Smooth muscle cell of the brain vasculature (primary cell): ENCODE results near the gene CALR3.
A peak's percentile ranks its signal among the peaks of the same experiment; 100 is the strongest.
"Not testable (repeated sequence)": the region's sequence is repeated elsewhere in the genome, so short reads cannot be mapped to it uniquely, and the experiment has no call there.

ENCODE experiments used
- DNase-seq: peaks from one replicate; pipeline ENCODE4 v3.0.0-alpha.2; 2012; ENCODE audit warnings: low read depth, low spot score

The CALR3 gene, protein sequence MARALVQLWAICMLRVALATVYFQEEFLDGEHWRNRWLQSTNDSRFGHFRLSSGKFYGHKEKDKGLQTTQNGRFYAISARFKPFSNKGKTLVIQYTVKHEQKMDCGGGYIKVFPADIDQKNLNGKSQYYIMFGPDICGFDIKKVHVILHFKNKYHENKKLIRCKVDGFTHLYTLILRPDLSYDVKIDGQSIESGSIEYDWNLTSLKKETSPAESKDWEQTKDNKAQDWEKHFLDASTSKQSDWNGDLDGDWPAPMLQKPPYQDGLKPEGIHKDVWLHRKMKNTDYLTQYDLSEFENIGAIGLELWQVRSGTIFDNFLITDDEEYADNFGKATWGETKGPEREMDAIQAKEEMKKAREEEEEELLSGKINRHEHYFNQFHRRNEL

GRCh38 chr19:16495982-16496612 is at the start of gene CALR3, which contains the start of gene C19orf44:
CALR3 (minus strand) TSS chr19:16496167; CDS start chr19:16496129, 38 bp downstream.
C19orf44 (plus strand) TSS chr19:16496394; CDS start chr19:16500793, 4,399 bp downstream.
- DNase-seq: peak; percentile 95

- no peak for DNase-seq
Observed at GRCh38 chr19:16544473-16545231, 48.7 kb upstream of the CALR3 start.

DNA sequence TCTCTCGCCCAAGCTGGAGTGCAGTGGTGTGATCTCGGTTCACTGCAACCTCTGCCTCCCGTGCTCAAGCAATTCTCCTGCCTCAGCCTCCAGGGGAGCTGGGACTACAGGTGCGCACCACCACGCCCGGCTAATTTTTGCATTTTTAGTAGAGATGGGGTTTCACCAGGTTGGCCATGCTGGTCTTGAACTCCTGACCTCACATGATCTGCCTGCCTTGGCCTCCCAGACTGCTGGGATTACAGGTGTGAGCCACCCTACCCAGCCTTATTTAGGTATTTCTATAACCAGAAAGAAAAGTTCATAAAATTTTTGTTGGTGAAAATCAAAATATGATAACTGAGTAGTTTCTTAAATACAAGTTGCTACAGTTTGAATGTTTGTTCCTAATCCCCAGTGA is 47.8 kb upstream of the CALR3 start:
- not testable (repeated sequence) for DNase-seq

DNA sequence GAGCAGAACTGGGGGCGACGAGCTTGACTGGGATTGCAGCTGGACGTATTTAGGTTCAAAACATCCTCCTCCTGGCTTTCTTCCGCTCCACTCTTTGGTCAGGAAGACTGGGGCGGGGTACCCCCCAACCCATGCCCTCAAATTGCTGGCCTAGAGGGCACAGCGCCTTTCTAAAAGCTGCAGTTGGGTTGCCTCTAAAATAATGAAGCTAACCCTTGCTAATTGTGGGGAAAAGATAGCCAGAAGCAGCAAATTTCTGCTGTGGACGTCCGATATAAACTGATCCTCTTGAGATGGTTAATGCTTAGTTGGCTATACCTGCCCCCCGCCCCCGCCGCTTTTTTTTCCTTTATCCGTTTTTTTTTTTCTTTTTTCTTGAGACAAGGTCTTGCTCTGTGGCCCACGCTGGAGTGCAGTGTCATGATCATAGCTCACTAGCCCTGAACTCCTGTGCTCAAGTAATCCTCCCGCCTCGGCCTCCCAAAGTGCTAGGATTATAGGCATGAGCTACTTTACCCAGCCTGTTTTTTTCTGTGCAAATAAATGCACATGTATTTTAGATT is 47.0 kb upstream of the CALR3 start:
- DNase-seq: no peak

DNA sequence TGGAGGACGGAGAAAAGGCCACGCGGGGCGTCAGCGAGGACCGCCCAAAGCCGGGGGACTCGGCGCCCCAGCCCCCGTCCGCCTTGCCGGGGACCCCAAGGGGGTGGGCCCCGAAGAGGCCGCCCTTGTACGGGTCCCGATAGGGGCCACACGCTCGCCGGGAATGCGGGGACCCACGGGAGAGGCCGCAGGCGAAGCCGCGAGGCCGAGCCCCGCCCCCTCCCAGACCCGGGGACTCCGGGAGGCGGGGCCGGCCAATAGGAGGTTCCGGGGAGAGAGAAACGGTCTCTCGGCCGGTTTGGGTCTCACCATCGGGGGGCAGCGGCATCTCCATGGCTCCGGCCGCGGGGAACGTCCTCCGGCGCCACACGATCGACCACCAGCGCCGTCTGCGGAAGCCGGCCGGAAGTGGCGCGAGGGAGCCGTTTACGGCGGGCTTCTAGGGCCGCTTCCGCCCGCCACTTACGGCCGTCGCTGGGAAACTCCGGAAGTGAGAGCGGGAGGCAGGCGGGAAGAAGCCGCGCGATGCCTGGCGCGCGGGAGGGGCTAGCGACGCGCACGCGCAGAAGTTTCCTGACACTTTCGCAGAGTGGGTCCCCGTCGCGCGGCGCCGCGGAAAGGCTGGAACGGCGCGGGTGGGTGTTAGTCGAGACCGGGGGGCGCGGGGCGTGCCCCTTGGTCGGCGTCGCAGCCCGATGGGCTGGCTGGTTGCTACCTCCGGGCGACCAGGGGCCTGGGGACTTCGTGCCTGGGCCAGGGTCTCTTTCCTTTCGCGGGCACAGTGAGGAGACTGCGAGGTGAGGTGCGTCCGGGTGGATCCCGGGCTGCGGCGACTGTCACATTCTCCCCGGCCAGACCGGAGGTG is 46.3 kb upstream of the CALR3 start, which contains the start of gene CHERP:
Gene CHERP, minus strand, starts transcription at position 393 of the 865 bp plus-strand sequence. Its CDS starts 59 bp downstream, at position 334.
- peak; percentile 83 for DNase-seq

DNA sequence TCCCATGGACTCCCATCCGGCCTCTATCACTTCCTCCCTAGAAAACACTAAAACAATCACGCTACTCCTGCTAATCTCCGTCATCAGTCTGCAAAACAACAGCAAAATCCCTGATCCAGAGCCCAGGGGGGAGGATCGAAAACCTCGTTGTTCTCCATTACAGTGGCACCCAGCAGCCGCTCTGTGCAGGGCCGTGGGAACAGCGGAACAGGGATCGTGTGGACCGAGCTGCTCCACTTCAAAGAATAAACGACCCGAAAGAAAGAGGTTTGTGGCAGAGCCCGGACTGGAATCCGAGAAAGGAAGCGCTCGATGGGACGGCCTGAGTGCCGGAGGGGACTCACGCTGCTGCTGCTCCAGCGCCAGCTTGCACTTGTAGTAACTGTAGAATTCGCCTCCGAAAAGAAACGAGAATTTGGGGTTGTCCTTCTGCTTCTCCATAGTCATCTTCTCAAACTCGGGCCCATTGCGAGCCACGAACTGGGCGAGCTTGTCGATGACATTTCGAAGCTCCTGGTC is 45.6 kb upstream of the CALR3 start:
- DNase-seq: no peak

- DNase-seq: no peak
Observed at GRCh38 chr19:16540948-16541347, 45.0 kb upstream of the CALR3 start.

- DNase-seq: no peak
Observed at GRCh38 chr19:16537111-16537510, 41.1 kb upstream of the CALR3 start.

GRCh38 chr19:16536130-16536529 is 40.2 kb upstream of the CALR3 start:
- DNase-seq: no peak

DNA sequence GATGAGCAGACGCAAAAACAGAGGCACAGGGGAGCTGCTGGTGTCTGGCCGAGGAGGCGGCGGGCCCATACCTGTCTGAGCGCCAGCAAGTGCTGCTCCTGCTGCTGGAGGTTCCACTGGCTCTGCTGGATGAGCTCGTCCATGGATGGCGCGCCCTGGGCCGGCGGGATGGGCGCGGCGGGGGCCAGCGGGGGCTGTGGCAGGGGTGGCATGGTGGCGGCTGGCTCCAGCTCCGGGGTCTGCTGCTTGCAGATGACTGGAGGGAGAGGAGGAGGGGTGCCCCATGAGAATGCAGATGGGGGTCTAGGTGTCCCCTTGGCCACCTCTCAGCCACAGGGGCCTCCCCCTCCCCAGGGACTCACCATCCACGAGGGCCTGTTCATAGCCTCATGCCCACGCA is 39.4 kb upstream of the CALR3 start:
- no peak for DNase-seq

DNA sequence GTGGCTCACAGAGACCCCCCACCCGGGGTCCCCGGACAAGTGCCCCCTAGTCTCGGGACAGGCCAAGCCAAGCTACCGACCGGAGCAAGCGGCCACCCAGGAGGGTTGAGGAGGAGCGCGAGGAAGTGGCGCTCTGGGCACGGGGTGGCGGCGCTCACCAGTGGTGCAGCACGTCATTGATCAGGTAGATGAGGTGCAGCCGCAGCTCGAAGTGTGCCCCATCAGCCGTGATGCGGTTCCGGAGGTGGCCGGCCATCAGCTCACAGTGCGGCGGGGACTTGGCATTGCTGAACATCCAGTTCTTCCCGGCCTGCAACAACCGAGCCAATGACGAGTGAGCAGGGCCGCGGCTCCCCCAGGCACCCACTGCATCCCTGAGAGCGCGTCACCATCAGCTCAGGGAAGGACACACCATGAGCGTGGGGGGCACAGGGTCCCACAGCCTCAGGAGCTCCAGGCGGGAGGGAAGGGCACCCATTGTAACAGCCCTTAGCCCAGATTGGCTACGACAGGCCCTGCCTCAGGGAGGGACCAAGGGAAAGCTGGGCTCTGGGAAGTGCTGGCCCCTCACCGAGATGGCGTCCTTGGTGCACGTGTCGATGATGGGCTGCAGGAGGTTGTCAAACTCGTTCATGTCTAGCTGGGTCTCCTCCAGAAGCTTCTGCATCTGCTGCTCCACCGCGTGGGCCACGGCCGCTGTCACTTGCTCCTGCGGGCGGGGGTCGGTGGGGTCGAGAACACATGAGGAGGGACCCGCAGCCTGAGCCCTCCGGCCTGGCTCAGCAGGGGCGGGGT is 36.7 kb upstream of the CALR3 start:
- no peak for DNase-seq

DNA sequence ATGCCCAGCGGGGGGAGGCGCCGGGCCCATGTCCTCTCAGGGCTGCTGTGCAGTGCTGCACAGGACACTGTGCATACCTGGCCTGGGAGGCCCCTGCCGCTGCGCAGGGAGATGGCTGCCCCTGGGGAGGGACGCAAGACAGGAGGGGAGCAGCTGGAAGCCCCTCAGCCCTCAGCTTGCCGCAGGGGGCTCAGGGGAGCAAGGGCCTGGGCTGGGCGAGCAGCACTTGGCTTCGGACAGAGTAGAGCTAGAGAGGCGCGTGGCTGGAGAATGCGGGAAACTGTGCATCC is 35.4 kb upstream of the CALR3 start:
- no peak for DNase-seq

- no peak for DNase-seq
Observed at GRCh38 chr19:16530540-16531379, 34.8 kb upstream of the CALR3 start.

DNA sequence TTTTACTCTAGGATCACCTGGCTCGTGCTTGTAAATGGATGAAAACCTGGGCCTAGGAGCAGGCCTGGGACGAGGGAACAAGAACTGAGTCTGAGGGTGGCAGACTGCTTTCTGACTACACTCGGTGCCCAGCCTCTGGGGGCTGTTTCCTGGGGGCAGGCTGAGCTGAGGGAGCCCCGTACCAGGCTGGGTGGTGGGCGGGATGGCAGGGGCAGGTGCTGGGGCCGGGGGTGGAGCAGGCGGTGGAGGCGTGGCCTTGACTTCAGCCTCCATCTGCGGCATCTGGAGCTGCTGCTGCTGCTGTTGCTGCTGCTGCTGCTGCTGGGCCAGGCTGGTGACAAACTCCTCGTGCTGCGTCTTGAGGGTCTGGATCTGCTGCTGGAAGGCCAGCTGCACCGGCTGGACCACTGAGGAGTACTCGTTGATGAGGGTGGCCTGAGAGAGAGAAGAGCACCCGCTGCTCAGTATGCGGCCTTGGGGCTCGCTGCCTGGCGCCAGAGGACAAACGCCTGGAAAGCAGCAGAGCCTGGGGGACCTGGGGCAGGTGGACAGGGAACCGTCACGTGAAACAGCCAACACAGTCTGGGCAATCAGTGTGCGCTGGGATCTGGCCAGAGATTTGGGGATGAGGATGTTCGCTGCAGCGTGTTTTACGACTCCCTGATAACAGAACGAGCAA is 33.6 kb upstream of the CALR3 start:
- no peak for DNase-seq

DNA sequence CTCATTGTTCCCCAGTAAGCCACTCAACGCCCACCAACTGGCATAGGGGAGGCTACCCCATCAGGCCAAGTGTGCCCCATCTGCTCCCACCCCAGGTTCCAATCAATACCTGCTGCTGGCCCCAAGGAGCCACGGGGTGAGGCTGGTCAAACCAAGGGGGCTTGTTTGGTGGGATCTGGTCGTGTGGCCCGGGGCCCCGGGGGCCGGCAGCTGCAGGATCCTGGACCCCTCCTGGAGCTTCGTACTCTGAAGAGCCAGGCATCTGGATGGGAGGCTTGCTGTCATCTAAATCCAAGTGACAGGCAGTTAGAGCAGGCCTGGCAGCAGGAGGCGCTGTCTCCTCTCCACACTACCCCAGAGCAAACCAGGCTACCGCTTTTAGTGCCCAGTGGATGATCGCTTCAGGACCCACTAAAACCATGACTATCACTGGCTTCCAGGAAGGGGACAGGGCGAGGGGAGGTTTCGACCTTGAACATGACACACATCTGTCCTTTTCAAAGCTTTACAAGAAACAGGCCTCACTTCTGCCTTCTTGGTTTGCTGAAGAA is 32.1 kb upstream of the CALR3 start:
- no peak for DNase-seq

DNA sequence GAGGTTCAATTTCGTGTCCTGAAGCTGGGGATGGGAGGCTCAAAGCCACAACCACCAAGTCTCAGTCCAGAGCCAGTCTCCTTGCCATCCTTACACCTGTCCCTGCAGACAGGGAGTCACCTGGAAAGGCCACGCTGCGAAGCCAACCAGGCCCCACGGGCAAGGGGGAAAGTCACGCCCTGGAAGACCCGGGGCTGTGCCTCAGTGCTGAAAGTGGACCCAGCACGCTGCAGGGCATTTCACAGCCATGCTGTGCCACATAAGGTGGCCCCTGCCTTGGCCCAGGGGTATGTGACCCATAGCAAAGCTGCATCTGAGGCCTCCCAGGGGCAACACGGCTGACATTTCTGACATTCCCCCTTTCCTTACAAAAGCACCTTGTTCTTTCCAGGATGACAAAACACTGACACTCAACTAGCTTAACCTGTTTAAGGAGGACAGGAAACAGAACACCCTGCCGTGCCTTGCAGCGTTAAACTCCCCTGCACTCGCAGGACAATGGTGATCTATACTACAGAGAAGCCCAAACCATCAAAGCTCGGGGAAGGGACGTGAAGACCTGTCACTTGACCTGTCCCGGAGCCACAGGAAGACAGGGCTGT is 31.5 kb upstream of the CALR3 start:
- DNase-seq: no peak

- DNase-seq: no peak
Observed at GRCh38 chr19:16525751-16526481, 29.9 kb upstream of the CALR3 start.
